Peyer's patch (tissue), 4 donors: Measurements from ENCODE around the gene POU6F2. TPM values are rescaled to one million over a fixed set of nuclear protein-coding genes. Genes with fewer than 3 reads are reported as not detected.

Source experiments
- DNase-seq, 3 donors: peaks; one replicate each; pipeline ENCODE4 v3.0.0-alpha.2; 2017 to 2019
- H3K27ac ChIP-seq, 4 donors: fragments of 200-600 bp; sonication (generic); one replicate each; pipeline ENCODE4 v1.5.1; 2016 to 2019
- H3K27me3 ChIP-seq, 2 donors: fragments of 200-600 bp; sonication (generic); one replicate each; pipeline ENCODE4 v1.5.1; 2019
- H3K36me3 ChIP-seq, 3 donors: fragments of 200-600 bp; sonication (generic); one replicate each; pipeline ENCODE4 v1.5.1; 2016 to 2019
- H3K4me1 ChIP-seq, 4 donors: fragments of 200-600 bp; sonication (generic); one replicate each; pipeline ENCODE4 v1.5.1; 2016 to 2019
- H3K4me3 ChIP-seq, 4 donors: fragments of 200-600 bp; sonication (generic); 1 replicate in 3 of 4; 2 replicates in 1 of 4; pipeline ENCODE4 v1.5.1; 2016 to 2019; ENCODE audit warnings: mild to moderate bottlenecking in 1 of 4
- H3K9me3 ChIP-seq, 4 donors: fragments of 200-600 bp; sonication (generic); one replicate each; pipeline ENCODE4 v1.5.1; 2016 to 2019; ENCODE audit warnings: mild to moderate bottlenecking in 1 of 4
- POLR2A ChIP-seq, 2 donors: fragments of 450-650 bp; IDR thresholded peaks; one replicate each; pipeline ENCODE4 v1.5.1; 2017; ENCODE audit warnings: antibody characterized with exemption in 2 of 2, mild to moderate bottlenecking in 2 of 2, moderate library complexity in 2 of 2
- total RNA-seq, 4 donors: library from RNA; depleted of rRNA; stranded (reverse); fragments of >200 nt; gene quantifications; one replicate each; pipeline ENCODE4 v1.1.0, GENCODE V29; 2016
- TF ChIP-seq, protein P1 (sequence below), 6 experiments: fragments of 450-650 bp in 4 of 6; fragments of 200-600 bp in 2 of 6; sonication (generic) in 1 of 6; IDR thresholded peaks; one replicate each; pipeline ENCODE4 v1.5.1; 2017 to 2019; ENCODE audit warnings: antibody characterized with exemption in 6 of 6, mild to moderate bottlenecking in 3 of 6, moderate library complexity in 1 of 6

Gene POU6F2
- total RNA-seq, 4 donors from 2014 or later = 0.80 to 1.3 (median 1.2) TPM; not detected in 1

DNA sequence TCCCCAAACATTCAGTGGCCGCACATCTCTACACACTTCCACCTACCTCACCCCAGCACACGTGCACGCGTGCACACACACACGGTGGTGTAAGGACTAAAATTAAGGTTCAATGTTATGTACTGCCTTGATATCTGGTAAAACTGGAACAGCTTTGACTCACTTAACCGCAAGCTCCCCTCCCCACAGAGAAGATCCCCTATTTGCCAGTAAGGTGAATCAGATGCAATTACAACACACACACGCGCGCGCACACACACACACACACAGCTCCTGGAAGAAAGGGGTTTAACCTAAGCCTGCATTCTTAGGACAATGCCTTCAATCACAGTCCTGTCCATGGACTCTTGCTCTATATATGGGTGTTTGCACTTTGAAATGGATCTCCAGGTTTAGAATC, 43.2 kb upstream of the POU6F2 start:
- H3K4me1 ChIP-seq = no peaks in the 10 kb centered on the region
- no peaks in the 10 kb centered on the region for H3K36me3 ChIP-seq
- H3K27me3 ChIP-seq = no peaks in the 10 kb centered on the region
- no peak overlapping the region for H3K27ac ChIP-seq
- H3K9me3 ChIP-seq = no peaks in the 10 kb centered on the region
- TF ChIP-seq POLR2A (IDR thresholded peaks at IDR 0.05) = no peak
- TF ChIP-seq, protein P1, sequence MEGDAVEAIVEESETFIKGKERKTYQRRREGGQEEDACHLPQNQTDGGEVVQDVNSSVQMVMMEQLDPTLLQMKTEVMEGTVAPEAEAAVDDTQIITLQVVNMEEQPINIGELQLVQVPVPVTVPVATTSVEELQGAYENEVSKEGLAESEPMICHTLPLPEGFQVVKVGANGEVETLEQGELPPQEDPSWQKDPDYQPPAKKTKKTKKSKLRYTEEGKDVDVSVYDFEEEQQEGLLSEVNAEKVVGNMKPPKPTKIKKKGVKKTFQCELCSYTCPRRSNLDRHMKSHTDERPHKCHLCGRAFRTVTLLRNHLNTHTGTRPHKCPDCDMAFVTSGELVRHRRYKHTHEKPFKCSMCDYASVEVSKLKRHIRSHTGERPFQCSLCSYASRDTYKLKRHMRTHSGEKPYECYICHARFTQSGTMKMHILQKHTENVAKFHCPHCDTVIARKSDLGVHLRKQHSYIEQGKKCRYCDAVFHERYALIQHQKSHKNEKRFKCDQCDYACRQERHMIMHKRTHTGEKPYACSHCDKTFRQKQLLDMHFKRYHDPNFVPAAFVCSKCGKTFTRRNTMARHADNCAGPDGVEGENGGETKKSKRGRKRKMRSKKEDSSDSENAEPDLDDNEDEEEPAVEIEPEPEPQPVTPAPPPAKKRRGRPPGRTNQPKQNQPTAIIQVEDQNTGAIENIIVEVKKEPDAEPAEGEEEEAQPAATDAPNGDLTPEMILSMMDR (IDR thresholded peaks at IDR 0.05) = no peak
- H3K4me3 ChIP-seq = no peak overlapping the region
- DNase-seq = no peak

DNA sequence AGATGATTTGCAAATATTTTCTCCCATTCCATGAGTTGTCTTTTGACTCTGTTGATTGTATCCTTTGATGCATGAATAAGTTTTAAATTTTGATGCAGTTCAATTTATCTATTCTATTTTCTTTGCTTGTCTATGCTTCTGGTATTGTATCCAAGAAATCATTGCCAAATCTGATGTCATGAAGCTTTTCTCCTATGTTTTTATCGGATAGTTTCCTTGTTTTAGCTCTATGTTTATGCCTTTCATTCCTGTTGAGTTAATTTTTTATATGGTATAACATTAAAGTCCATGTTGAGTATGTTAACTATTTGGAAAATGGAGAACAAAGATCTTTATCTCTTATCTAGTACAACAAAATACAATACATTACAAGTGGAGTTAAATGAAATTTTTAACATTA, 41.1 kb upstream of the POU6F2 start:
- DNase-seq = no peak
- TF ChIP-seq, protein P1 (IDR thresholded peaks at IDR 0.05) = no peak
- TF ChIP-seq POLR2A (IDR thresholded peaks at IDR 0.05) = no peak
- Histone ChIP-seq H3K4me3 (no peak overlapping the region), H3K9me3 (no peaks in the 10 kb centered on the region), H3K4me1 (no peaks in the 10 kb centered on the region), H3K36me3 (no peaks in the 10 kb centered on the region), H3K27me3 (no peaks in the 10 kb centered on the region), H3K27ac (no peak overlapping the region)

DNA sequence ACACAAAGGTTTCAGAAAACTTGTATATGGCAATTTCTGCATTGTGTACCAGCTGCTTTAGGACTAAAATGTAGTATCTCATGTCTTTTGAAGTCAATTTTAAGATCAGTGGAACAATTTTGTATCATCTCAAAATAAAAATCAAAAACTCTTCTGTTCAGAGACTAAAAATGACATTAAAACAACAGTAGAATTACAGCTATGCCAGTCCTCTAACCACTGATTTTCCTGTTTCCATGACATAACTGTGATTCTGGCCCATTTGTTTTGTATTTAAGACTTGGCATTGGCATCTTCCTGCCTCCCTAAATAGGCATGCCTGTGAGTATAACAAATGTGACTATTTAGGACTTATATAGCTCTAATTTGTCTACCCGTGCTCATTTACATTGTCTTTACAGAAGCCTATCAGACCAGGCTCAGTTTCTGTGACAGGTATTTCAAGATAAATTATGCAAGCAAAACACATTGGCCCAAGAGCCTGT, 39.7 kb upstream of the POU6F2 start:
- Histone ChIP-seq H3K4me1 (no peaks in the 10 kb centered on the region), H3K27me3 (no peaks in the 10 kb centered on the region), H3K9me3 (no peaks in the 10 kb centered on the region), H3K27ac (no peak overlapping the region), H3K36me3 (no peaks in the 10 kb centered on the region), H3K4me3 (no peak overlapping the region)
- no peak for TF ChIP-seq POLR2A (IDR thresholded peaks at IDR 0.05)
- TF ChIP-seq, protein P1 (IDR thresholded peaks at IDR 0.05) = no peak
- DNase-seq = no peak

DNA sequence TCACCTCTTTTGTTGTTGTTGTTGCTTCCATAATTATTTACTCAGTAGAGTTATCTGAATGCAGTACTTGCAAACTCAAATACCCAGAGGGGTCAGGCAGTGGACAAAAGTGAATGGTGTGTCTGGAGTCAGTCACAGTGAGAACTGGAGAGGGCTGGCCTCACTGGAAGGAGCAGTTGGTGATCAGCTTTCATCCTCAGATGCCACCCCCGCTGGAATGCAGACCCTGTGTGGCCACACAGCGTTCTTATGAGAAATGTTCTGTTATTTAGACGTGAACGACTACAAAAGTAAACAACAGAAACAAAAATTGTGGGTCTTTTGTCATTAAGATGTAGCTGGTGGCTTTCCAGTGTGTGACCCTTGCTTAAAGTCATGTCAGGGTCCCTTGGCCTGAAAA, 39.1 kb upstream of the POU6F2 start:
- H3K9me3 ChIP-seq = no peaks in the 10 kb centered on the region

DNA sequence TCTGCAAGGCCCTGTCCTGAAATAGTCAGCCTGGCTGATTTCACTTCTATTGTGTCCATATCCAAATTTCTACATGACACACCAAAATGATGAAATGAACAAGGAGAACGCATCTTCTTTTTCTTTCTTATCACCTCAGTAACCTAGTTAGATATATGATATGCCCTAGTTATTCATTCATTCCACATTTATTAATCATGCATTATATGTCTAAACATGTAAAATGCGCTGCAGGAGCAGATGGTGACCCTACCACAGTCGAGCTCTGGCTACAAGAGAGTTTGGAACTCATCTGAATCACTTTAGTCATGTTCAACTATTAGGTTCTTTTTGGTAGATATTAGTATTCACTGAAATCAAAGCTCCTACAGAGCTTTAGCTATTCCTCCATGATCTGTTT, 36.9 kb upstream of the POU6F2 start:
- no peak for DNase-seq
- no peaks in the 10 kb centered on the region for H3K36me3 ChIP-seq
- TF ChIP-seq, protein P1 (IDR thresholded peaks at IDR 0.05) = no peak
- no peak for TF ChIP-seq POLR2A (IDR thresholded peaks at IDR 0.05)

More for the DNA sequence above, 39.1 kb upstream of the POU6F2 start:
- no peaks in the 10 kb centered on the region for H3K27me3 ChIP-seq
- H3K4me3 ChIP-seq = no peak overlapping the region
- no peak overlapping the region for H3K27ac ChIP-seq
- DNase-seq = no peak
- no peaks in the 10 kb centered on the region for H3K4me1 ChIP-seq
- H3K36me3 ChIP-seq = no peaks in the 10 kb centered on the region
- no peak for TF ChIP-seq POLR2A (IDR thresholded peaks at IDR 0.05)
- TF ChIP-seq, protein P1 (IDR thresholded peaks at IDR 0.05) = no peak

More for the DNA sequence above, 36.9 kb upstream of the POU6F2 start:
- Histone ChIP-seq H3K9me3 (no peaks in the 10 kb centered on the region), H3K27me3 (no peaks in the 10 kb centered on the region), H3K27ac (no peak overlapping the region), H3K4me3 (no peak overlapping the region), H3K4me1 (no peaks in the 10 kb centered on the region)
